ENCODE measurements around the gene ADD2. TPM values are rescaled to one million over a fixed set of nuclear protein-coding genes. Genes with fewer than 3 reads are reported as not detected.

The ADD2 gene
- total RNA-seq, 1 experiment from 2014 or later = 124 TPM

GRCh38 chr2:70680735-70681134 is 87.3 kb downstream of the ADD2 start:
- no peak overlapping the region for H3K4me2 ChIP-seq (ENCODE audit: insufficient read depth, insufficient read length, low read length)
- no peaks in the 10 kb centered on the region for H3K9me3 ChIP-seq (ENCODE audit: control insufficient read depth, low read depth, low read length)
- H2BK12ac ChIP-seq (ENCODE audit: insufficient read length, low read depth, low read length) = no peak overlapping the region
- H2BK20ac ChIP-seq (ENCODE audit: low read depth, low read length, poor library complexity, severe bottlenecking) = no peak overlapping the region
- no peaks in the 10 kb centered on the region for H3K4me1 ChIP-seq (ENCODE audit: insufficient read depth, low read length)
- H4K91ac ChIP-seq (ENCODE audit: insufficient read length, low read depth, low read length) = no peak overlapping the region
- Mint-ChIP-seq H3K4me1 (no peaks in the 10 kb centered on the region), H3K36me3 (ENCODE audit: insufficient read depth in 1 of 3, low read depth in 3 of 3) (peaks cover 53 to 88% (median 69%) of the 10 kb centered on the region in 3 experiments), H3K4me3 (no peak overlapping the region), H3K9me3 (no peaks in the 10 kb centered on the region), H3K27ac (no peak overlapping the region), H3K27me3 (ENCODE audit: low read depth) (no peaks in the 10 kb centered on the region)
- no peak overlapping the region for H3K23ac ChIP-seq (ENCODE audit: insufficient read length, low read depth, low read length)
- no peak overlapping the region for H3K18ac ChIP-seq (ENCODE audit: insufficient read length, low read depth, low read length)
- no peak for TF ChIP-seq CTCF (conservative IDR thresholded peaks at IDR 0.05)
- H4K20me1 ChIP-seq (ENCODE audit: control insufficient read depth, insufficient read depth, insufficient read length) = no peaks in the 10 kb centered on the region
- H3K27me3 ChIP-seq (ENCODE audit: insufficient read depth, low read length) = no peaks in the 10 kb centered on the region
- H2BK15ac ChIP-seq (ENCODE audit: low read depth, low read length) = no peak overlapping the region
- no peak overlapping the region for H3K56ac ChIP-seq (ENCODE audit: insufficient read length, low read depth, low read length)
- no peak for DNase-seq
- H3K9ac ChIP-seq (ENCODE audit: extremely low read depth, insufficient read length, low read length) = no peak overlapping the region
- H3K4ac ChIP-seq (ENCODE audit: low read depth, low read length) = no peak overlapping the region
- no peak overlapping the region for H4K5ac ChIP-seq (ENCODE audit: insufficient read length, low read depth, low read length)
- H4K8ac ChIP-seq (replicated peaks; ENCODE audit: insufficient read length, low read depth, low read length) = no peak overlapping the region
- WGBS (ENCODE audit: extremely low coverage, insufficient read length, low lambda C conversion rate) = no CpG with 5 or more reads among the region's 2 CpGs
- H2AK5ac ChIP-seq (ENCODE audit: insufficient read length, low read length) = no peak overlapping the region
- no peak overlapping the region for H2AFZ ChIP-seq (ENCODE audit: low read length)
- H3K14ac ChIP-seq (ENCODE audit: insufficient read depth, low read length) = no peak overlapping the region
- no peaks in the 10 kb centered on the region for H3K79me1 ChIP-seq (ENCODE audit: insufficient read depth, low read depth, low read length, poor library complexity, severe bottlenecking)
- H3K23me2 ChIP-seq (ENCODE audit: insufficient read length, low read depth, low read length, poor library complexity, severe bottlenecking) = no peaks in the 10 kb centered on the region
- H3T11ph ChIP-seq (ENCODE audit: low read length) = no peak overlapping the region
- no peak overlapping the region for H2BK120ac ChIP-seq (ENCODE audit: low read depth, low read length, poor library complexity, severe bottlenecking)
- no peak overlapping the region for H2BK5ac ChIP-seq (ENCODE audit: insufficient read length, low read length)
- H3K79me2 ChIP-seq (ENCODE audit: insufficient read depth, low read length) = no peaks in the 10 kb centered on the region
- no peak overlapping the region for H3K27ac ChIP-seq (ENCODE audit: insufficient read length, low read depth, low read length)

Data from H9 (cell line).